T1000 (cell line): ENCODE results near the gene GNAO1.

Source experiments
- DNase-seq: peaks from one replicate; lab custom pipeline; 2025; ENCODE audit warnings: mixed read lengths; lab: John Stamatoyannopoulos, UW

The GNAO1 gene

GRCh38 chr16:56312556-56312955 is 121.3 kb downstream of the GNAO1 start:
- DNase-seq: no peak

- no peak for DNase-seq
These were observed 123.1 kb downstream of the GNAO1 start for GRCh38 chr16:56314244-56314850.

GRCh38 chr16:56315955-56316354 is 124.7 kb downstream of the GNAO1 start:
- no peak for DNase-seq

- DNase-seq: no peak
These were observed 125.3 kb downstream of the GNAO1 start for GRCh38 chr16:56316545-56316944.

GRCh38 chr16:56317998-56318826 is 126.9 kb downstream of the GNAO1 start:
- DNase-seq: peak; percentile 17

GRCh38 chr16:56318827-56319140 is 127.5 kb downstream of the GNAO1 start:
- DNase-seq: no peak

- no peak for DNase-seq
These were observed 128.1 kb downstream of the GNAO1 start for GRCh38 chr16:56319376-56319775.

GRCh38 chr16:56320056-56320455 is 128.8 kb downstream of the GNAO1 start:
- DNase-seq: no peak

GRCh38 chr16:56320811-56321558 is 129.7 kb downstream of the GNAO1 start:
- no peak for DNase-seq

GRCh38 chr16:56321571-56321970 is 130.3 kb downstream of the GNAO1 start:
- DNase-seq: no peak

GRCh38 chr16:56324406-56324805 is 133.1 kb downstream of the GNAO1 start:
- no peak for DNase-seq

GRCh38 chr16:56325956-56326355 is 134.7 kb downstream of the GNAO1 start:
- DNase-seq: no peak

- no peak for DNase-seq
These were observed 136.0 kb downstream of the GNAO1 start for GRCh38 chr16:56327071-56327928.

- no peak for DNase-seq
These were observed 136.6 kb downstream of the GNAO1 start for GRCh38 chr16:56327929-56328258.

- no peak for DNase-seq
These were observed 137.2 kb downstream of the GNAO1 start for GRCh38 chr16:56328276-56329022.

- no peak for DNase-seq
These were observed 138.6 kb downstream of the GNAO1 start for GRCh38 chr16:56329887-56330286.

- DNase-seq: no peak
These were observed 139.2 kb downstream of the GNAO1 start for GRCh38 chr16:56330476-56330875.

- no peak for DNase-seq
These were observed 140.1 kb downstream of the GNAO1 start for GRCh38 chr16:56331399-56331798.

- no peak for DNase-seq
These were observed 140.6 kb downstream of the GNAO1 start for GRCh38 chr16:56331915-56332314.

GRCh38 chr16:56332464-56333079 is 141.3 kb downstream of the GNAO1 start:
- DNase-seq: no peak

- no peak for DNase-seq
These were observed 143.5 kb downstream of the GNAO1 start for GRCh38 chr16:56334761-56335160.
